ENCODE data around the gene TRAF4. TPM values are rescaled to one million over a fixed set of nuclear protein-coding genes. Genes with fewer than 3 reads are reported as not detected.

Gene TRAF4
- total RNA-seq, 4 donors from 2014 or later, result 18.4 to 42.8 (median 30.0) TPM

DNA sequence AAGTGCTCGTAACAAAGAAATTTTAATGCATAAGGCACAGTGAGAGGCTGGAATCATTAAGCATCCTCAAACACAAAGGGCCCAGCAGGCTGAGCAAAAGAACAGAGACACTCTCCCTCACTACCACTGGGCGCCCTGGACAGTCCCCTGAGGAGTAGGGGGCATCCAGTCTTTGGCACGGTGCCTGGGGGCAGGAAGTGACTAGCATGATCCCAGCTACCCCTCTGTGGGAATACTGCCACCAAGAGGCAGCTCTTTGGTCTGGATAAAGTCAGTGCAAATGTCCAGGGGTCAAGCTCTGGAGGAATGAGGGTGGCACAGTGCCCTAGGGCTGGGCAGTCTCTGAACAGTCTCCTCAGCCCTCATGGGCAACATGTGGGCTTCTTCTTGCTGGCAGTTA is 29.5 kb upstream of the TRAF4 start:
- WGBS, 2 donors, result 89 to 93% methylated on average over 2 to 3 of the region's 3 CpGs
- no peak overlapping the region for H3K4me3 ChIP-seq
- peaks cover 0 to 32% (median 5%) of the 10 kb centered on the region in 3 donors for H3K36me3 ChIP-seq
- no peak overlapping the region for H3K27ac ChIP-seq
- H3K27me3 ChIP-seq, result no peaks in the 10 kb centered on the region
- no peak for TF ChIP-seq POLR2A (IDR thresholded peaks at IDR 0.05)
- TF ChIP-seq, protein P1, sequence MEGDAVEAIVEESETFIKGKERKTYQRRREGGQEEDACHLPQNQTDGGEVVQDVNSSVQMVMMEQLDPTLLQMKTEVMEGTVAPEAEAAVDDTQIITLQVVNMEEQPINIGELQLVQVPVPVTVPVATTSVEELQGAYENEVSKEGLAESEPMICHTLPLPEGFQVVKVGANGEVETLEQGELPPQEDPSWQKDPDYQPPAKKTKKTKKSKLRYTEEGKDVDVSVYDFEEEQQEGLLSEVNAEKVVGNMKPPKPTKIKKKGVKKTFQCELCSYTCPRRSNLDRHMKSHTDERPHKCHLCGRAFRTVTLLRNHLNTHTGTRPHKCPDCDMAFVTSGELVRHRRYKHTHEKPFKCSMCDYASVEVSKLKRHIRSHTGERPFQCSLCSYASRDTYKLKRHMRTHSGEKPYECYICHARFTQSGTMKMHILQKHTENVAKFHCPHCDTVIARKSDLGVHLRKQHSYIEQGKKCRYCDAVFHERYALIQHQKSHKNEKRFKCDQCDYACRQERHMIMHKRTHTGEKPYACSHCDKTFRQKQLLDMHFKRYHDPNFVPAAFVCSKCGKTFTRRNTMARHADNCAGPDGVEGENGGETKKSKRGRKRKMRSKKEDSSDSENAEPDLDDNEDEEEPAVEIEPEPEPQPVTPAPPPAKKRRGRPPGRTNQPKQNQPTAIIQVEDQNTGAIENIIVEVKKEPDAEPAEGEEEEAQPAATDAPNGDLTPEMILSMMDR (IDR thresholded peaks at IDR 0.05), result no peak
- no peak for DNase-seq (ENCODE audit: low spot score in 2 of 2)
- H3K9me3 ChIP-seq, result no peaks in the 10 kb centered on the region
- H3K4me1 ChIP-seq, result peaks cover 0 to 71% (median 23%) of the 10 kb centered on the region in 4 donors

DNA sequence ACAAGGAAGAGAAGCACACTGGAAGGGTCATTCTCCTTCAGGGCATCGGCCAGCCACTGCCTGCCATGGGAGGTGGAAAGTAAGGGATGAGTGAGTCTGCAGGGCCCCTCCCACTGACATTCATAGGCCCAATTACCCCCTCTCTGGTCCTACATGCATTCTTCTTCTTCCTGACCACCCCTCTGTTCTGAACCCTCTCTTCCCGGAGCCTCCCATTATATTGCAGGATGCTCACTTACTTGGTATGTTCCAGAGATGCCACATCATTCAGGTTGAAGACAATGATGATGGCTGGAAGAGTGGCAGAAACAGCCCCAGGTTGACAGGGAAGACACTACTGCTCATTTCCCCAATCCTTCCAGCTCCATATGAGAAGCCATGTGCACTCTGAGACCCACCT is 28.6 kb upstream of the TRAF4 start:
- H3K27me3 ChIP-seq, result no peaks in the 10 kb centered on the region
- H3K4me1 ChIP-seq, result peaks cover 0 to 65% (median 23%) of the 10 kb centered on the region in 4 donors
- no peak for DNase-seq (ENCODE audit: low spot score in 2 of 2)

DNA sequence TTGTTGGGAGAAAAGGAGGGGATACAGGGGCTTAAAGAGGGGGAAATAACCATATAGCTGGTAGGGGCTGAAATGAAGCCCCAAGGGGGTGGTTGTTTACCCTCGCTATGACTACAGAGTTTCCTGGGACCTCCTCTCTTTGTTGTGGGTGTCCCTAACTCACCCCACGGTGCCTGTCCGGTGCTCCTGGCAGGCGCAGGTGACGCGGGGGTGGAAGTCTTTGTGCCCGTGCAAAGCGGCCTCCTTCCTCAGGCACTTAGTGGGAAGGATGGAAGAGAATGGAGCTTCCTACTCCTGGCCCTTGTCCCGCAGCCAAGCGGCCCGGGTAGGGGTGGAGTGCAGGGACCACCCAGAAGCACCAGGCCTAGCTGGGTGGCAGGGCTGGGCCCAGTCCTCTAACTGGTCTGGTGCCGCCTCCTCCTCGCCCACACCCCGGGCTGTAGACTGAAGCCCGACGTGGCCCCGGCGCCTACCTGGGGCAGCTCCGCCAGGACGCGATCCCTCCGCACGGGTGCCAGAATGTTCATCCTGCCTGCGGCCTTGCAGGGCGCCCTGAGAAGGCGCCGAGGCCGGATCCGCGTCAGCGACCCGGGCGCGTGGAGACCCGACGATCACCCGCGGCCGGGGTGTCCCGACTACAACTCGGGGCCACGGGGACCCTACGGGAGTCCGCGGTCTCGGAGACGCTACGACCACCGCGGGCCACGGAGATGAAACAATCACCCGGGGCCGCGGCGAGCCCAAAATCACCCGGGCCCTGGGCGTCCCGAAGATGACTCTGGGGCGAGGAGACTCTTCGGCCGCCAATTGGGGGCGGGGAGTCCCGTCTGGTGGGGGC is 26.9 kb upstream of the TRAF4 start:
- Histone ChIP-seq H3K4me1 (peaks cover 0 to 70% (median 36%) of the 10 kb centered on the region in 4 donors), H3K4me3 (peak overlapping the region; percentile 58 to 88 (median 72)), H3K27ac (peak overlapping the region; percentile 83 to 99 (median 96)), H3K9me3 (no peaks in the 10 kb centered on the region), H3K27me3 (no peaks in the 10 kb centered on the region), H3K36me3 (peaks cover 0 to 43% (median 5%) of the 10 kb centered on the region in 3 donors)
- no peak for DNase-seq (ENCODE audit: low spot score in 2 of 2)
- TF ChIP-seq, protein P1 (IDR thresholded peaks at IDR 0.05), result peak in 1 of 5 experiments; percentile 10
- no peak for TF ChIP-seq EP300 (IDR thresholded peaks at IDR 0.05)
- no peak for TF ChIP-seq POLR2A (IDR thresholded peaks at IDR 0.05)
- 8 to 14% methylated on average over 17 to 19 of the region's 63 CpGs for WGBS, 2 donors

More for the DNA sequence above, 28.6 kb upstream of the TRAF4 start:
- TF ChIP-seq EP300 (IDR thresholded peaks at IDR 0.05), result no peak
- TF ChIP-seq, protein P1 (IDR thresholded peaks at IDR 0.05), result no peak
- no peak for TF ChIP-seq POLR2A (IDR thresholded peaks at IDR 0.05)
- peaks cover 0 to 32% (median 5%) of the 10 kb centered on the region in 3 donors for H3K36me3 ChIP-seq
- no peaks in the 10 kb centered on the region for H3K9me3 ChIP-seq
- H3K4me3 ChIP-seq, result no peak overlapping the region
- WGBS, 2 donors, result 84 to 89% methylated on average over 2 of the region's 2 CpGs
- no peak overlapping the region for H3K27ac ChIP-seq

DNA sequence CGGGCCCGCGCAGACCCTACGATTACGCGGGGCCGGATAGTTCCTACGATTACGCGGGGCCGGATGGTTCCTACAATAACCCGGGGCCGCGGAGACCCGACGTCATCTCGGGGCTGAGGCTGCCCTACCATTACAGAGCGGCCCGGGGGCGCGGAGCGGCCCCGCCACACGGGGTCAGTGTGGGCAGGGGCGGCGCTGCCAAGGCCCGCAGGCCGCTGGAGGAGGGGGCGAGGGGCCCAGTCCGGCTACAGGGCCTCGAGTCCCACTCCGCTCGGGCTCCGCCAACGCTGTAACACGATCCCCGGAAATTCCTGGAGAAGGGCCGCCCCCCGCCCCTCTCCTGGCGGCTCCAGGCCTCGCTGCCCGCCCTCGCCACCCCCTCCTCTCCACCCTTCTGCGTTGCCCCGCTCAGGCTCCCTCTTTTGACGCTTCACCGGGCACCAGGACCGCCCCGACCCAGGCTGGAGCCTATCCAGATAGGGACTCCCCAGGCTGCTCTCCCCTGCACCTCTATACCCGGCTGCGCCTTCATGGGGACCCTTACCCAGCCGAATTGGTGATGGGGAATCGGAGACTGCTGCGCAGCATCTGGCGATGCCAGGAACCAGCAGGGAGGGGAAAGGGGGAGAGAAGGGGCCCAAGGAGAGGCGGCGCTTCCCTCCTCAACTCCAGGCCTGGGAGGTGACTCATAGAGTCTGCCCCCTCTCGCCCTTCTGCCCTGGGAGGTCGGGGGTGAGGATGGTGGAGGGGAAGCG is 26.1 kb upstream of the TRAF4 start, which contains the start of gene RAB34:
RAB34 (minus strand) TSS at position 291 of the 755 bp plus-strand sequence. CDS start 602 bp downstream, outside the sequence.
- DNase-seq (ENCODE audit: low spot score in 2 of 2), result peak; percentile 54 to 63
- TF ChIP-seq, protein P1 (IDR thresholded peaks at IDR 0.05), result peak in 4 of 5 experiments; percentile 15 to 33 (median 21)
- peak in 1 of 2 donors; percentile 71 for TF ChIP-seq EP300 (IDR thresholded peaks at IDR 0.05)
- peak in 1 of 2 donors; percentile 42 for TF ChIP-seq POLR2A (IDR thresholded peaks at IDR 0.05)
- Histone ChIP-seq H3K4me3 (peak within 1 kb of the TSS; percentile 58 to 88 (median 72)), H3K9me3 (no peaks in the 10 kb centered on the region), H3K4me1 (peaks cover 0 to 70% (median 43%) of the 10 kb centered on the region in 4 donors), H3K36me3 (peaks cover 4 to 50% (median 11%) of the 10 kb centered on the region in 3 donors), H3K27ac (peak within 1 kb of the TSS; percentile 83 to 99 (median 96)), H3K27me3 (no peaks in the 10 kb centered on the region)
- WGBS, 2 donors, result 5 to 6% methylated on average over 23 to 51 of the region's 60 CpGs
